Neuron (in vitro differentiated cells): ENCODE results near the gene FZD1.

Experiments
- H2AFZ ChIP-seq: one replicate; pipeline ENCODE4 v1.6.1; 2013; ENCODE audit warnings: low read depth, mild to moderate bottlenecking, inconsistent platforms, low read length, moderate library complexity
- H3K27me3 ChIP-seq: one replicate; pipeline ENCODE4 v1.6.1; 2013; ENCODE audit warnings: low read length; ENCODE audit not compliant: insufficient read depth
- H3K36me3 ChIP-seq: one replicate; pipeline ENCODE4 v1.6.1; 2013; ENCODE audit warnings: low read length; ENCODE audit not compliant: insufficient read depth
- H3K4me1 ChIP-seq: one replicate; pipeline ENCODE4 v1.6.1; 2013; ENCODE audit warnings: low read length; ENCODE audit not compliant: insufficient read depth
- H3K4me3 ChIP-seq: 2 replicates; pipeline ENCODE4 v1.5.1; 2013; ENCODE audit warnings: mild to moderate bottlenecking, low read length, moderate library complexity
- H3K9me3 ChIP-seq: one replicate; pipeline ENCODE4 v1.6.1; 2013; ENCODE audit warnings: low read length

The FZD1 gene

GRCh38 chr7:91243591-91244301 lies 20.5 kb upstream of the FZD1 start:
- H3K27me3 ChIP-seq: no peaks in the 10 kb centered on the region
- no peaks in the 10 kb centered on the region for H3K9me3 ChIP-seq
- no peaks in the 10 kb centered on the region for H3K4me1 ChIP-seq
- no peak overlapping the region for H2AFZ ChIP-seq
- H3K4me3 ChIP-seq: no peak overlapping the region
- no peaks in the 10 kb centered on the region for H3K36me3 ChIP-seq

GRCh38 chr7:91247500-91247899 lies 16.7 kb upstream of the FZD1 start:
- Histone ChIP-seq H3K36me3 (no peaks in the 10 kb centered on the region), H3K9me3 (no peaks in the 10 kb centered on the region), H3K4me1 (no peaks in the 10 kb centered on the region), H2AFZ (no peak overlapping the region), H3K4me3 (no peak overlapping the region), H3K27me3 (no peaks in the 10 kb centered on the region)

- Histone ChIP-seq H3K4me3 (no peak overlapping the region), H3K4me1 (no peaks in the 10 kb centered on the region), H3K27me3 (no peaks in the 10 kb centered on the region), H3K9me3 (no peaks in the 10 kb centered on the region), H3K36me3 (no peaks in the 10 kb centered on the region), H2AFZ (no peak overlapping the region)
Measured at GRCh38 chr7:91248996-91249395, 15.2 kb upstream of the FZD1 start.

GRCh38 chr7:91249506-91250233 lies 14.6 kb upstream of the FZD1 start:
- no peaks in the 10 kb centered on the region for H3K9me3 ChIP-seq
- H2AFZ ChIP-seq: no peak overlapping the region
- no peaks in the 10 kb centered on the region for H3K4me1 ChIP-seq
- no peaks in the 10 kb centered on the region for H3K36me3 ChIP-seq
- no peaks in the 10 kb centered on the region for H3K27me3 ChIP-seq
- H3K4me3 ChIP-seq: no peak overlapping the region

- H3K9me3 ChIP-seq: no peaks in the 10 kb centered on the region
- no peaks in the 10 kb centered on the region for H3K27me3 ChIP-seq
- no peaks in the 10 kb centered on the region for H3K36me3 ChIP-seq
- no peak overlapping the region for H3K4me3 ChIP-seq
- H2AFZ ChIP-seq: no peak overlapping the region
- no peaks in the 10 kb centered on the region for H3K4me1 ChIP-seq
Measured at GRCh38 chr7:91250706-91251105, 13.5 kb upstream of the FZD1 start.

- Histone ChIP-seq H3K4me3 (no peak overlapping the region), H3K27me3 (no peaks in the 10 kb centered on the region), H2AFZ (no peak overlapping the region), H3K36me3 (no peaks in the 10 kb centered on the region), H3K4me1 (no peaks in the 10 kb centered on the region), H3K9me3 (no peaks in the 10 kb centered on the region)
Measured at GRCh38 chr7:91251877-91252276, 12.4 kb upstream of the FZD1 start.

- Histone ChIP-seq H3K27me3 (no peaks in the 10 kb centered on the region), H3K4me3 (peak overlapping the region; percentile 88), H3K9me3 (peaks cover 16% of the 10 kb centered on the region), H3K36me3 (peaks cover 26% of the 10 kb centered on the region), H2AFZ (peak overlapping the region; percentile 57), H3K4me1 (peaks cover 40% of the 10 kb centered on the region)
Measured at GRCh38 chr7:91263384-91264045, 718 bp upstream of the FZD1 start.

- H3K36me3 ChIP-seq: peaks cover 26% of the 10 kb centered on the region
- H2AFZ ChIP-seq: peak overlapping the region; percentile 70
- H3K27me3 ChIP-seq: no peaks in the 10 kb centered on the region
- H3K4me3 ChIP-seq: peak overlapping the region; percentile 61
- H3K9me3 ChIP-seq: peaks cover 16% of the 10 kb centered on the region
- H3K4me1 ChIP-seq: peaks cover 43% of the 10 kb centered on the region
Measured at GRCh38 chr7:91264924-91265681, 870 bp downstream of the FZD1 start.

GRCh38 chr7:91265693-91266066 lies 1.4 kb downstream of the FZD1 start:
- peak overlapping the region; percentile 61 for H3K4me3 ChIP-seq
- peaks cover 16% of the 10 kb centered on the region for H3K9me3 ChIP-seq
- no peaks in the 10 kb centered on the region for H3K27me3 ChIP-seq
- H3K36me3 ChIP-seq: peaks cover 26% of the 10 kb centered on the region
- no peak overlapping the region for H2AFZ ChIP-seq
- H3K4me1 ChIP-seq: peaks cover 43% of the 10 kb centered on the region

- Histone ChIP-seq H2AFZ (no peak overlapping the region), H3K36me3 (peaks cover 26% of the 10 kb centered on the region), H3K4me1 (peaks cover 43% of the 10 kb centered on the region), H3K9me3 (peaks cover 16% of the 10 kb centered on the region), H3K27me3 (no peaks in the 10 kb centered on the region), H3K4me3 (peak overlapping the region; percentile 61)
Measured at GRCh38 chr7:91266067-91266688, 1.9 kb downstream of the FZD1 start.

- Histone ChIP-seq H2AFZ (no peak overlapping the region), H3K4me1 (peaks cover 43% of the 10 kb centered on the region), H3K9me3 (peaks cover 16% of the 10 kb centered on the region), H3K27me3 (no peaks in the 10 kb centered on the region), H3K36me3 (peaks cover 26% of the 10 kb centered on the region), H3K4me3 (peak overlapping the region; percentile 61)
Measured at GRCh38 chr7:91266689-91267090, 2.5 kb downstream of the FZD1 start.

GRCh38 chr7:91267171-91267955 lies 3.1 kb downstream of the FZD1 start:
- Histone ChIP-seq H3K4me1 (peaks cover 39% of the 10 kb centered on the region), H2AFZ (no peak overlapping the region), H3K36me3 (peaks cover 26% of the 10 kb centered on the region), H3K27me3 (no peaks in the 10 kb centered on the region), H3K9me3 (peaks cover 16% of the 10 kb centered on the region), H3K4me3 (peak overlapping the region; percentile 61)
